Activated CD4-positive, alpha-beta memory T cell treated with anti-CD3 and anti-CD28 coated beads, Interleukin-2, amount 10 ng/mL, durations not matched to agents 7 days and 5 days (primary cell): ENCODE measurements around the gene NFIA. TPM values are rescaled to one million over a fixed set of nuclear protein-coding genes. Genes with fewer than 3 reads are reported as not detected.

ENCODE experiments used
- CTCF ChIA-PET: fragments of 350-600 bp; sonication (Branson Sonifier 250); formaldehyde crosslinking; loops from one replicate; lab custom pipeline; 2021; ENCODE audit warnings: antibody characterized with exemption, inconsistent platforms; lab: Charles Lee
- POLR2A ChIA-PET: fragments of 350-600 bp; sonication (Branson Sonifier 250); formaldehyde crosslinking; loops from one replicate; lab custom pipeline; 2021; ENCODE audit warnings: antibody characterized with exemption; lab: Charles Lee
- DNase-seq: peaks from one replicate; pipeline ENCODE4 v3.0.0-alpha.2; 2020
- H3K27ac Mint-ChIP-seq: one replicate; pipeline ENCODE4 v1.8.0; 2021; ENCODE audit warnings: mild to moderate bottlenecking, mixed read lengths
- H3K27me3 Mint-ChIP-seq: one replicate; pipeline ENCODE4 v1.8.0; 2021; ENCODE audit warnings: mixed read lengths
- H3K36me3 Mint-ChIP-seq: one replicate; pipeline ENCODE4 v1.8.0; 2021; ENCODE audit warnings: low read depth, mixed read lengths
- H3K4me1 Mint-ChIP-seq: one replicate; pipeline ENCODE4 v1.8.0; 2021; ENCODE audit warnings: mixed read lengths
- H3K4me3 Mint-ChIP-seq: one replicate; pipeline ENCODE4 v1.8.0; 2021; ENCODE audit warnings: mild to moderate bottlenecking, mixed read lengths
- H3K9me3 Mint-ChIP-seq: one replicate; pipeline ENCODE4 v1.8.0; 2021; ENCODE audit warnings: mixed read lengths
- total RNA-seq, 2 experiments: library from RNA; stranded (reverse); gene quantifications; one replicate each; pipeline ENCODE4 v1.2.3, GENCODE V29; 2021

The NFIA gene
- total RNA-seq, 2 experiments from 2014 or later, result 2.4 to 3.0 TPM

- H3K4me3 Mint-ChIP-seq, result no peak overlapping the region
- no peaks in the 10 kb centered on the region for H3K9me3 Mint-ChIP-seq
- H3K27me3 Mint-ChIP-seq, result no peaks in the 10 kb centered on the region
- no peaks in the 10 kb centered on the region for H3K36me3 Mint-ChIP-seq
- DNase-seq, result no peak
- no peaks in the 10 kb centered on the region for H3K4me1 Mint-ChIP-seq
- POLR2A ChIA-PET, result no interaction called here
- CTCF ChIA-PET, result no interaction called here
- H3K27ac Mint-ChIP-seq, result no peak overlapping the region
Observed at GRCh38 chr1:61370913-61371279, 288.5 kb downstream of the NFIA start.

- ChIA-PET POLR2A (no interaction called here), CTCF (interaction anchor here (1.0 to 1.2 kb wide), 2 partner anchors 323 to 330 kb away, joined by 3 to 4 read pairs; no protein-coding TSS in a partner anchor)
- H3K4me3 Mint-ChIP-seq, result no peak overlapping the region
- H3K36me3 Mint-ChIP-seq, result no peaks in the 10 kb centered on the region
- no peaks in the 10 kb centered on the region for H3K27me3 Mint-ChIP-seq
- H3K4me1 Mint-ChIP-seq, result no peaks in the 10 kb centered on the region
- no peak for DNase-seq
- no peaks in the 10 kb centered on the region for H3K9me3 Mint-ChIP-seq
- no peak overlapping the region for H3K27ac Mint-ChIP-seq
Observed at GRCh38 chr1:61372944-61373343, 290.6 kb downstream of the NFIA start.

- no peaks in the 10 kb centered on the region for H3K4me1 Mint-ChIP-seq
Observed at GRCh38 chr1:61374156-61374555, 291.8 kb downstream of the NFIA start.

GRCh38 chr1:61375082-61375880, 292.9 kb downstream of the NFIA start:
- Mint-ChIP-seq H3K9me3 (no peaks in the 10 kb centered on the region), H3K4me1 (no peaks in the 10 kb centered on the region)

More at GRCh38 chr1:61374156-61374555, 291.8 kb downstream of the NFIA start:
- no peaks in the 10 kb centered on the region for H3K27me3 Mint-ChIP-seq
- H3K9me3 Mint-ChIP-seq, result no peaks in the 10 kb centered on the region
- no peaks in the 10 kb centered on the region for H3K36me3 Mint-ChIP-seq
- ChIA-PET POLR2A (no interaction called here), CTCF (no interaction called here)
- H3K4me3 Mint-ChIP-seq, result no peak overlapping the region
- no peak overlapping the region for H3K27ac Mint-ChIP-seq
- DNase-seq, result no peak

GRCh38 chr1:61376151-61376550, 293.8 kb downstream of the NFIA start:
- Mint-ChIP-seq H3K27me3 (no peaks in the 10 kb centered on the region), H3K36me3 (no peaks in the 10 kb centered on the region), H3K9me3 (no peaks in the 10 kb centered on the region), H3K27ac (no peak overlapping the region), H3K4me1 (no peaks in the 10 kb centered on the region), H3K4me3 (no peak overlapping the region)
- DNase-seq, result no peak
- ChIA-PET POLR2A (no interaction called here), CTCF (interaction anchor here (1.4 kb wide), 1 partner anchor 212 kb away, joined by 3 read pairs; no protein-coding TSS in a partner anchor)

More at GRCh38 chr1:61375082-61375880, 292.9 kb downstream of the NFIA start:
- ChIA-PET CTCF (no interaction called here), POLR2A (no interaction called here)
- H3K27ac Mint-ChIP-seq, result no peak overlapping the region
- H3K27me3 Mint-ChIP-seq, result no peaks in the 10 kb centered on the region
- DNase-seq, result no peak
- H3K4me3 Mint-ChIP-seq, result no peak overlapping the region
- H3K36me3 Mint-ChIP-seq, result no peaks in the 10 kb centered on the region

- Mint-ChIP-seq H3K4me3 (no peak overlapping the region), H3K27me3 (no peaks in the 10 kb centered on the region), H3K27ac (no peak overlapping the region), H3K9me3 (no peaks in the 10 kb centered on the region), H3K36me3 (no peaks in the 10 kb centered on the region), H3K4me1 (no peaks in the 10 kb centered on the region)
- CTCF ChIA-PET, result interaction anchor here (1.4 kb wide), 1 partner anchor 211 kb away, joined by 3 read pairs; no protein-coding TSS in a partner anchor
- POLR2A ChIA-PET, result no interaction called here
- DNase-seq, result no peak
Observed at GRCh38 chr1:61377242-61377958, 295.0 kb downstream of the NFIA start.

- Mint-ChIP-seq H3K4me3 (no peak overlapping the region), H3K27me3 (no peaks in the 10 kb centered on the region), H3K9me3 (no peaks in the 10 kb centered on the region), H3K36me3 (no peaks in the 10 kb centered on the region), H3K27ac (no peak overlapping the region), H3K4me1 (no peaks in the 10 kb centered on the region)
- CTCF ChIA-PET, result no interaction called here
- DNase-seq, result no peak
- POLR2A ChIA-PET, result no interaction called here
Observed at GRCh38 chr1:61378494-61379180, 296.3 kb downstream of the NFIA start.

- Mint-ChIP-seq H3K27me3 (no peaks in the 10 kb centered on the region), H3K4me3 (no peak overlapping the region), H3K9me3 (no peaks in the 10 kb centered on the region), H3K27ac (no peak overlapping the region), H3K4me1 (no peaks in the 10 kb centered on the region), H3K36me3 (no peaks in the 10 kb centered on the region)
- POLR2A ChIA-PET, result no interaction called here
- CTCF ChIA-PET, result no interaction called here
- DNase-seq, result no peak
Observed at GRCh38 chr1:61379693-61380092, 297.3 kb downstream of the NFIA start.

GRCh38 chr1:61380561-61380960, 298.2 kb downstream of the NFIA start:
- Mint-ChIP-seq H3K4me1 (no peaks in the 10 kb centered on the region), H3K4me3 (no peak overlapping the region), H3K27me3 (no peaks in the 10 kb centered on the region), H3K36me3 (no peaks in the 10 kb centered on the region), H3K27ac (no peak overlapping the region), H3K9me3 (no peaks in the 10 kb centered on the region)
- no peak for DNase-seq
- POLR2A ChIA-PET, result no interaction called here
- CTCF ChIA-PET, result no interaction called here

- H3K4me3 Mint-ChIP-seq, result no peak overlapping the region
- peaks cover 4% of the 10 kb centered on the region for H3K36me3 Mint-ChIP-seq
- CTCF ChIA-PET, result no interaction called here
- H3K27ac Mint-ChIP-seq, result no peak overlapping the region
- POLR2A ChIA-PET, result no interaction called here
- peaks cover 23% of the 10 kb centered on the region for H3K4me1 Mint-ChIP-seq
- H3K27me3 Mint-ChIP-seq, result no peaks in the 10 kb centered on the region
- DNase-seq, result no peak
- H3K9me3 Mint-ChIP-seq, result no peaks in the 10 kb centered on the region
Observed at GRCh38 chr1:61386323-61386722, 304.0 kb downstream of the NFIA start.

- H3K27ac Mint-ChIP-seq, result no peak overlapping the region
- H3K27me3 Mint-ChIP-seq, result no peaks in the 10 kb centered on the region
- ChIA-PET POLR2A (interaction anchor here (1.5 kb wide), 1 partner anchor 55 kb away, joined by 4 read pairs; no protein-coding TSS in a partner anchor), CTCF (no interaction called here)
- no peak overlapping the region for H3K4me3 Mint-ChIP-seq
- no peaks in the 10 kb centered on the region for H3K9me3 Mint-ChIP-seq
- peaks cover 4% of the 10 kb centered on the region for H3K36me3 Mint-ChIP-seq
- DNase-seq, result no peak
- peaks cover 23% of the 10 kb centered on the region for H3K4me1 Mint-ChIP-seq
Observed at GRCh38 chr1:61386770-61387169, 304.4 kb downstream of the NFIA start.

- Mint-ChIP-seq H3K27me3 (no peaks in the 10 kb centered on the region), H3K9me3 (no peaks in the 10 kb centered on the region)
- CTCF ChIA-PET, result interaction anchor here (0.6 kb wide), 1 partner anchor 132 kb away, joined by 3 read pairs; no protein-coding TSS in a partner anchor
Observed at GRCh38 chr1:61387829-61388228, 305.5 kb downstream of the NFIA start.

GRCh38 chr1:61388566-61388965, 306.2 kb downstream of the NFIA start:
- CTCF ChIA-PET, result no interaction called here
- peaks cover 4% of the 10 kb centered on the region for H3K36me3 Mint-ChIP-seq

More at GRCh38 chr1:61387829-61388228, 305.5 kb downstream of the NFIA start:
- H3K27ac Mint-ChIP-seq, result no peak overlapping the region
- DNase-seq, result no peak
- POLR2A ChIA-PET, result interaction anchor here (1.5 kb wide), 1 partner anchor 56 kb away, joined by 4 read pairs; no protein-coding TSS in a partner anchor
- no peak overlapping the region for H3K4me3 Mint-ChIP-seq
- H3K36me3 Mint-ChIP-seq, result peaks cover 4% of the 10 kb centered on the region
- H3K4me1 Mint-ChIP-seq, result peaks cover 23% of the 10 kb centered on the region

More at GRCh38 chr1:61388566-61388965, 306.2 kb downstream of the NFIA start:
- POLR2A ChIA-PET, result no interaction called here
- H3K4me3 Mint-ChIP-seq, result no peak overlapping the region
- no peak for DNase-seq
- no peaks in the 10 kb centered on the region for H3K27me3 Mint-ChIP-seq
- H3K27ac Mint-ChIP-seq, result no peak overlapping the region
- peaks cover 23% of the 10 kb centered on the region for H3K4me1 Mint-ChIP-seq
- no peaks in the 10 kb centered on the region for H3K9me3 Mint-ChIP-seq
